Activated T-cell treated with anti-CD3 and anti-CD28 coated beads for 4 hours (primary cell): ENCODE results near the gene IL3RA.
A peak's percentile ranks its signal among the peaks of the same experiment; 100 is the strongest.

Source experiments
- DNase-seq: peaks from one replicate; pipeline ENCODE4 v3.0.0-alpha.2; 2020

The IL3RA gene

GRCh38 chrX:1385253-1386223 lies 49.0 kb downstream of the IL3RA start:
- DNase-seq: no peak

- no peak for DNase-seq
These were observed 49.9 kb downstream of the IL3RA start for GRCh38 chrX:1386338-1387127.

- DNase-seq: no peak
These were observed 50.7 kb downstream of the IL3RA start for GRCh38 chrX:1387141-1387776.

GRCh38 chrX:1388651-1389050 lies 52.1 kb downstream of the IL3RA start:
- no peak for DNase-seq

- no peak for DNase-seq
These were observed 52.8 kb downstream of the IL3RA start for GRCh38 chrX:1389181-1389992.

GRCh38 chrX:1389993-1390285 lies 53.4 kb downstream of the IL3RA start:
- DNase-seq: no peak

GRCh38 chrX:1390621-1391369 lies 54.2 kb downstream of the IL3RA start:
- DNase-seq: no peak

GRCh38 chrX:1391370-1391706 lies 54.8 kb downstream of the IL3RA start:
- DNase-seq: no peak

GRCh38 chrX:1391707-1392375 lies 55.3 kb downstream of the IL3RA start, which contains the start of gene SLC25A6:
TSS of gene SLC25A6 (minus strand) at chrX:1392113. CDS start at chrX:1392009, 104 bp downstream.
- peak; percentile 99 for DNase-seq

GRCh38 chrX:1392376-1393068 lies 55.9 kb downstream of the IL3RA start:
- DNase-seq: no peak

- no peak for DNase-seq
These were observed 57.5 kb downstream of the IL3RA start for GRCh38 chrX:1393871-1394615.

- DNase-seq: no peak
These were observed 58.3 kb downstream of the IL3RA start for GRCh38 chrX:1394731-1395501.

- no peak for DNase-seq
These were observed 59.1 kb downstream of the IL3RA start for GRCh38 chrX:1395646-1396216.

- DNase-seq: no peak
These were observed 60.4 kb downstream of the IL3RA start for GRCh38 chrX:1397001-1397400.

- DNase-seq: no peak
These were observed 61.1 kb downstream of the IL3RA start for GRCh38 chrX:1397441-1398270.

- DNase-seq: no peak
These were observed 62.1 kb downstream of the IL3RA start for GRCh38 chrX:1398431-1399340.

GRCh38 chrX:1400049-1400448 lies 63.5 kb downstream of the IL3RA start:
- no peak for DNase-seq
